K562 (cell line): Measurements from ENCODE around the gene IRF6.

Experiments used
- CCAR2 ChIP-seq: fragments of 200-400 bp; formaldehyde crosslinking; IDR thresholded peaks from 2 replicates; pipeline ENCODE4 v1.6.1; 2017; ENCODE audit warnings: mild to moderate bottlenecking, low read depth, low read length
- CTCF ChIP-seq, 3 experiments: IDR thresholded peaks in 2 of 3; conservative IDR thresholded peaks in 1 of 3; 2 replicates each; pipeline ENCODE4 v1.5.1; 2011 to 2012; ENCODE audit warnings: low read length in 3 of 3, mild to moderate bottlenecking in 3 of 3, control low read depth in 2 of 3, improper control_type of control experiment in 1 of 3, inconsistent platforms in 1 of 3, low read depth in 1 of 3, mixed read lengths in 1 of 3, moderate library complexity in 1 of 3; ENCODE audit not compliant: insufficient read depth in 2 of 3
- PRPF4 ChIP-seq: fragments of 200-400 bp; formaldehyde crosslinking; IDR thresholded peaks from one replicate; pipeline ENCODE4 v1.6.1; 2017; ENCODE audit warnings: low read length, low read depth, mild to moderate bottlenecking; ENCODE audit not compliant: insufficient read depth, poor library complexity, severe bottlenecking
- ZBTB49 ChIP-seq: sonication (generic); formaldehyde crosslinking; IDR thresholded peaks from 2 replicates; pipeline ENCODE4 v1.8.0; 2022; ENCODE audit warnings: missing genetic modification reagents, mild to moderate bottlenecking, borderline replicate concordance
- ZEB2 ChIP-seq: fragments of 450-650 bp; IDR thresholded peaks from 2 replicates; pipeline ENCODE4 v1.6.1; 2016
- TF ChIP-seq, protein P1 (sequence below): sonication (generic); formaldehyde crosslinking; IDR thresholded peaks from 2 replicates; pipeline ENCODE4 v1.8.1; 2022; ENCODE audit warnings: missing genetic modification reagents

- TF ChIP-seq CTCF (IDR thresholded peaks at IDR 0.05 in 2 of 3, conservative IDR thresholded peaks at IDR 0.05 in 1 of 3; ENCODE audit: insufficient read depth in 2 of 3, low read depth in 1 of 3, low read length in 3 of 3) = no peak
- no peak for TF ChIP-seq ZBTB49
- TF ChIP-seq PRPF4 = no peak
- TF ChIP-seq, protein P1, sequence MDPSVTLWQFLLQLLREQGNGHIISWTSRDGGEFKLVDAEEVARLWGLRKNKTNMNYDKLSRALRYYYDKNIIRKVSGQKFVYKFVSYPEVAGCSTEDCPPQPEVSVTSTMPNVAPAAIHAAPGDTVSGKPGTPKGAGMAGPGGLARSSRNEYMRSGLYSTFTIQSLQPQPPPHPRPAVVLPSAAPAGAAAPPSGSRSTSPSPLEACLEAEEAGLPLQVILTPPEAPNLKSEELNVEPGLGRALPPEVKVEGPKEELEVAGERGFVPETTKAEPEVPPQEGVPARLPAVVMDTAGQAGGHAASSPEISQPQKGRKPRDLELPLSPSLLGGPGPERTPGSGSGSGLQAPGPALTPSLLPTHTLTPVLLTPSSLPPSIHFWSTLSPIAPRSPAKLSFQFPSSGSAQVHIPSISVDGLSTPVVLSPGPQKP (CRISPR knock-in tag) = no peak
- no peak for TF ChIP-seq CCAR2
- TF ChIP-seq ZEB2 = no peak
Observed at GRCh38 chr1:209837671-209838070, 31.7 kb upstream of the IRF6 start.
